ENCODE results near the gene SF3A2.

SF3A2 gene

GRCh38 chr19:2240881-2241760, 4.5 kb downstream of the SF3A2 start:
- DNase-seq (ENCODE audit: low read depth) = no peak

GRCh38 chr19:2242092-2242537, 5.5 kb downstream of the SF3A2 start:
- DNase-seq (ENCODE audit: low read depth) = no peak

GRCh38 chr19:2242816-2243215, 6.2 kb downstream of the SF3A2 start:
- no peak for DNase-seq (ENCODE audit: low read depth)

- DNase-seq (ENCODE audit: low read depth) = no peak
Observed at GRCh38 chr19:2243274-2244124, 6.9 kb downstream of the SF3A2 start.

GRCh38 chr19:2244125-2244411, 7.4 kb downstream of the SF3A2 start:
- no peak for DNase-seq (ENCODE audit: low read depth)

- no peak for DNase-seq (ENCODE audit: low read depth)
Observed at GRCh38 chr19:2244486-2244885, 7.9 kb downstream of the SF3A2 start.

GRCh38 chr19:2245273-2245672, 8.6 kb downstream of the SF3A2 start:
- DNase-seq (ENCODE audit: low read depth) = no peak

- DNase-seq (ENCODE audit: low read depth) = no peak
Observed at GRCh38 chr19:2246014-2246620, 9.5 kb downstream of the SF3A2 start.

GRCh38 chr19:2246801-2247361, 10.3 kb downstream of the SF3A2 start:
- DNase-seq (ENCODE audit: low read depth) = no peak

GRCh38 chr19:2247433-2248101, 10.9 kb downstream of the SF3A2 start:
- DNase-seq (ENCODE audit: low read depth) = no peak

- DNase-seq (ENCODE audit: low read depth) = no peak
Observed at GRCh38 chr19:2248136-2249009, 11.7 kb downstream of the SF3A2 start.

GRCh38 chr19:2249010-2249866, 12.6 kb downstream of the SF3A2 start, which contains the start of gene AMH:
Gene AMH, plus strand, starts transcription at chr19:2249323. Its CDS starts 10 bp downstream, at chr19:2249333.
- no peak for DNase-seq (ENCODE audit: low read depth)

GRCh38 chr19:2249880-2250765, 13.5 kb downstream of the SF3A2 start:
- no peak for DNase-seq (ENCODE audit: low read depth)

- no peak for DNase-seq (ENCODE audit: low read depth)
Observed at GRCh38 chr19:2250766-2251105, 14.1 kb downstream of the SF3A2 start.

- DNase-seq (ENCODE audit: low read depth) = no peak
Observed at GRCh38 chr19:2251106-2252054, 14.8 kb downstream of the SF3A2 start.

- DNase-seq (ENCODE audit: low read depth) = no peak
Observed at GRCh38 chr19:2252055-2252796, 15.6 kb downstream of the SF3A2 start.

- no peak for DNase-seq (ENCODE audit: low read depth)
Observed at GRCh38 chr19:2252797-2253105, 16.1 kb downstream of the SF3A2 start.
